A549 treated with CpdA at 1 μM for 4 hours (cell line): ENCODE measurements around the gene PLOD3. TPM values are rescaled to one million over a fixed set of nuclear protein-coding genes. Genes with fewer than 3 reads are reported as not detected.

Source experiments
- total RNA-seq: library from RNA; stranded (reverse); fragments of 200-300 nt; extraction: Qiagen RNA extraction; gene quantifications from 5 replicates; pipeline ENCODE4 v1.2.3, GENCODE V29; 2022; ENCODE audit warnings: low read depth

Gene PLOD3
- 66.5 to 84.1 TPM (median 82.2 TPM) in 5 replicates for total RNA-seq

GRCh38 chr7:101217388-101218235, at the start of gene PLOD3, which contains the start of gene ZNHIT1:
TSS of gene PLOD3 (minus strand) at chr7:101217581. CDS start at chr7:101217274, 307 bp downstream.
TSS of gene ZNHIT1 (plus strand) at chr7:101218165. CDS start at chr7:101218196, 31 bp downstream.

GRCh38 chr7:101244375-101245146, 27.2 kb upstream of the PLOD3 start, which contains the start of gene FIS1:
TSS of gene FIS1 (minus strand) at chr7:101245081. CDS start at chr7:101245004, 77 bp downstream.

GRCh38 chr7:101237206-101238067, 20.1 kb upstream of the PLOD3 start, which contains the start of gene CLDN15:
TSS of gene CLDN15 (minus strand) at chr7:101237802. CDS start at chr7:101237581, 221 bp downstream.

GRCh38 chr7:101200862-101201599, 16.4 kb downstream of the PLOD3 start, which contains the start of gene MOGAT3:
TSS of gene MOGAT3 (minus strand) at chr7:101201036. CDS start at chr7:101200854, 182 bp downstream.

GRCh38 chr7:101180130-101180755, 37.1 kb downstream of the PLOD3 start, which contains the start of gene NAT16:
TSS of gene NAT16 (minus strand) at chr7:101180293. CDS start at chr7:101174807, 5,486 bp downstream.

GRCh38 chr7:101165075-101165957, 52.1 kb downstream of the PLOD3 start, which contains the start of gene VGF:
TSS of gene VGF (minus strand) at chr7:101165569. CDS start at chr7:101164843, 726 bp downstream.

Other genes starting within 250 kb of the PLOD3 start
- gene MUC12, start 248.0 kb downstream of the PLOD3 start, total RNA-seq = 15.7 to 22.4 TPM (median 18.7 TPM) in 5 replicates
- gene MUC17, start 197.5 kb downstream of the PLOD3 start, total RNA-seq = 0.01 to 0.07 TPM (median 0.03 TPM) in 5 replicates
- gene TRIM56, start 132.1 kb downstream of the PLOD3 start, total RNA-seq = 9.9 to 13.3 TPM (median 10.4 TPM) in 5 replicates
- gene SERPINE1, start 90.5 kb downstream of the PLOD3 start, total RNA-seq = 712 to 895 TPM (median 757 TPM) in 5 replicates
- 131 to 162 TPM (median 147 TPM) in 5 replicates for gene AP1S1, start 63.1 kb downstream of the PLOD3 start, total RNA-seq
- gene VGF, start 52.0 kb downstream of the PLOD3 start, total RNA-seq = 9.0 to 22.7 TPM (median 16.6 TPM) in 5 replicates
- 0.13 to 0.25 TPM (median 0.17 TPM) in 4 of 5 replicates, not detected in the other for gene NAT16, start 37.3 kb downstream of the PLOD3 start, total RNA-seq
- 0.08 TPM in 1 of 5 replicates, not detected in the others for gene MOGAT3, start 16.5 kb downstream of the PLOD3 start, total RNA-seq
- 73.6 to 100 TPM (median 92.5 TPM) in 5 replicates for gene ZNHIT1, start 584 bp upstream of the PLOD3 start, total RNA-seq
- 8.7 to 14.8 TPM (median 12.9 TPM) in 5 replicates for gene CLDN15, start 20.2 kb upstream of the PLOD3 start, total RNA-seq
- gene FIS1, start 27.5 kb upstream of the PLOD3 start, total RNA-seq = 129 to 148 TPM (median 141 TPM) in 5 replicates
- gene IFT22, start 104.2 kb upstream of the PLOD3 start, total RNA-seq = 49.4 to 58.6 TPM (median 54.3 TPM) in 5 replicates
- gene COL26A1, start 145.3 kb upstream of the PLOD3 start, total RNA-seq = 0.35 to 0.45 TPM (median 0.38 TPM) in 5 replicates